ENCODE results near the gene HBEGF. TPM values are rescaled to one million over a fixed set of nuclear protein-coding genes. Genes with fewer than 3 reads are reported as not detected.
A peak's percentile ranks its signal among the peaks of the same experiment; 100 is the strongest.

Gene HBEGF
- polyA plus RNA-seq, 2 of the 4 experiments (the other 2 are of a cell fraction), result 3.4 to 5.0 TPM

DNA sequence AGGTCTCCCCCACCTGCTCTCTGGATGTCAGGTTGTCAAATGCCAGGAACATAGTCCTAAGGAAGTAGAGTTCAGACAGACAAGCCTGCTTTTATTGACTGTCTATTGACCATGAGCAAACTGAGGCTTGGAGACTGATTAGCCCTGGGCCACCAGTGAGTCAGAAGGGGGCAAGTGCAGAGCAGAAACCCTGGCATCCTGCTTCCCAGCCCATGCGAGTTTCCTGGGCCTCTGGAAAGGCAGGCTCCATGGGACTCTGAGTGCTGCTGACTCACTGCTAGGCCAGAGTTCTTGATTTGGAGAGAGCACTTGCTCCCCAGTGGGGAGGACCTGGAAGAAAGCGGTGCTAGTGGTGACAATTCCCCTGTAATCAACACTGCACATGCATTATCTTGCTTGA lies 2.8 kb upstream of the HBEGF start:
- no peak for ATAC-seq
- Histone ChIP-seq H3K9me3 (no peaks in the 10 kb centered on the region), H3K4me1 (peaks cover 21% of the 10 kb centered on the region), H3K4me3 (no peak overlapping the region), H3K4me2 (no peak overlapping the region), H3K27ac (no peak overlapping the region)
- no peak for TF ChIP-seq CEBPB (IDR thresholded peaks at IDR 0.05)
- no peak for TF ChIP-seq HOXB13 (CRISPR knock-in tag; IDR thresholded peaks at IDR 0.05; ENCODE audit: low read depth)
- TF ChIP-seq EP300 (IDR thresholded peaks at IDR 0.05), result no peak
- no peak for TF ChIP-seq EHF (CRISPR knock-in tag; IDR thresholded peaks at IDR 0.05)
- ChIA-PET POLR2A (no interaction called here), CTCF (interaction anchor here (1.5 to 36.9 kb wide), 6 partner anchors 12 to 355 kb away, joined by 4 to 1613 read pairs (median 12); partner anchors contain the start of gene SLC4A9)
- no peak for DNase-seq (ENCODE audit: low read depth in 1 of 2, low spot score in 1 of 2)
- FAIRE-seq, result no peak
- 52% methylated on average over 2 of the region's 2 CpGs for WGBS (ENCODE audit: missing lambda C conversion rate)

DNA sequence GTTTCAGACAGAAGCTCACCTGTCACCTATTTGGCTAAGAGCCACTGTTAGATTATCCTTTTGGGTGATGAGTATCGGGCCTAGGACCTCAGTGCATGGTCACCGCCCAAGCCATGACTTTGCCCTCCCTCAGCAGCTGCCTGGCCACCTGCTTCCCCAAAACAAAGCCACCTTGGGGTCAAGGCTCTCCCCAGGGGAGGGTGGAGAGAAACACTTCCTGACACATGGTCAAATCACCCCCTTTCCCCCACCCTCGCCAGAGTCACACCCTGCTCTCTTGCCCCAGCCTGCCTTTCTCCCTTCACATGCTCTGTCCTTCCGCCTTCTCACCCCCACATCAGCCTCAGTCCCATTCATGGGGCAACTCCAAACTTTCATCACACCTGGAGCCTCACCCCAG lies 1.7 kb upstream of the HBEGF start:
- CTCF ChIA-PET, result interaction anchor here (0.6 to 36.9 kb wide), 9 partner anchors 8 to 356 kb away, joined by 3 to 1613 read pairs (median 4); partner anchors contain the start of gene SLC4A9
- no peak for TF ChIP-seq RFX5 (IDR thresholded peaks at IDR 0.05)
- TF ChIP-seq RAD21 (conservative IDR thresholded peaks at IDR 0.05 in 1 of 2, IDR thresholded peaks at IDR 0.05 in 1 of 2), result no peak
- TF ChIP-seq HEYL (CRISPR knock-in tag; IDR thresholded peaks at IDR 0.05), result no peak
- TF ChIP-seq KDM1A (IDR thresholded peaks at IDR 0.05; ENCODE audit: low read depth), result no peak
- TF ChIP-seq TFCP2L1 (CRISPR knock-in tag; IDR thresholded peaks at IDR 0.05), result no peak
- TF ChIP-seq, protein P1, sequence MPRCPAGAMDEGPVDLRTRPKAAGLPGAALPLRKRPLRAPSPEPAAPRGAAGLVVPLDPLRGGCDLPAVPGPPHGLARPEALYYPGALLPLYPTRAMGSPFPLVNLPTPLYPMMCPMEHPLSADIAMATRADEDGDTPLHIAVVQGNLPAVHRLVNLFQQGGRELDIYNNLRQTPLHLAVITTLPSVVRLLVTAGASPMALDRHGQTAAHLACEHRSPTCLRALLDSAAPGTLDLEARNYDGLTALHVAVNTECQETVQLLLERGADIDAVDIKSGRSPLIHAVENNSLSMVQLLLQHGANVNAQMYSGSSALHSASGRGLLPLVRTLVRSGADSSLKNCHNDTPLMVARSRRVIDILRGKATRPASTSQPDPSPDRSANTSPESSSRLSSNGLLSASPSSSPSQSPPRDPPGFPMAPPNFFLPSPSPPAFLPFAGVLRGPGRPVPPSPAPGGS (IDR thresholded peaks at IDR 0.05), result no peak
- TF ChIP-seq POLR2A (IDR thresholded peaks at IDR 0.05; ENCODE audit: low read length), result no peak
- H3K9me3 ChIP-seq, result no peaks in the 10 kb centered on the region
- no peak overlapping the region for H3K4me3 ChIP-seq
- POLR2A ChIA-PET, result no interaction called here
- 75% methylated on average over 4 of the region's 4 CpGs for WGBS (ENCODE audit: missing lambda C conversion rate)
- H3K4me2 ChIP-seq, result no peak overlapping the region
- FAIRE-seq, result no peak
- no peak overlapping the region for H3K27ac ChIP-seq
- DNase-seq (ENCODE audit: low read depth in 1 of 2, low spot score in 1 of 2), result no peak
- ATAC-seq, result no peak
- H3K4me1 ChIP-seq, result peaks cover 22% of the 10 kb centered on the region

DNA sequence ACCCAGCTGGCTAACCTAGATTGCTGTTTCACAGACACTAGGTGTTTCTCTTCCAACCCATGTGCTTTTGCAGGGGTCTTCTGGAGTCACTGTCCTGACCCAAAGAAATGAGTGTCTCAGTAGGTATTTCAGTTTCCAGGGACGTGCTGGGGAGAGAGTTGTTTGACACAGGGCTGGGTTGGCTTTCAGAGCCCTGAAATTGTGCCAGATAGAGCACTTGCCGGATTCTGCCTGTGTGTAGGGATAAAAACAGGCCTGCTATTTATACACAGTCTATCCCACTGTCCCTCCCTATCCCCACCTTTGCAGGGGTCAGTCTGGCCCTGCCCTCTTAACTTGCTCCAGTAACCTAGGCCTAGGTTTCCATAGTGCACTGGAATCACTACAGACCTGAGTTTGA lies 957 bp upstream of the HBEGF start:
- Histone ChIP-seq H3K4me2 (peak overlapping the region; percentile 87; the same call in 2 of the 3 replicates), H3K4me3 (no peak overlapping the region), H3K9me3 (no peaks in the 10 kb centered on the region), H3K4me1 (peaks cover 22% of the 10 kb centered on the region), H3K27ac (no peak overlapping the region)
- 86% methylated on average over 2 of the region's 2 CpGs for WGBS (ENCODE audit: missing lambda C conversion rate)
- TF ChIP-seq PHF8 (IDR thresholded peaks at IDR 0.05; ENCODE audit: borderline replicate concordance, low read depth), result no peak
- TF ChIP-seq ESRRA (IDR thresholded peaks at IDR 0.05; ENCODE audit: borderline replicate concordance, low read length), result no peak
- TF ChIP-seq RNF2 (IDR thresholded peaks at IDR 0.05; ENCODE audit: borderline replicate concordance, low read depth), result no peak
- FAIRE-seq, result no peak
- ChIA-PET POLR2A (interaction anchor here (1.2 to 2.5 kb wide), 11 partner anchors 10 to 371 kb away, joined by 3 to 21 read pairs (median 9); partner anchors contain the start of genes PFDN1 and ZMAT2), CTCF (interaction anchor here (0.9 to 36.9 kb wide), 16 partner anchors 8 to 373 kb away, joined by 3 to 1613 read pairs (median 17); partner anchors contain the start of gene SLC4A9)
- no peak for ATAC-seq
- DNase-seq (ENCODE audit: low read depth in 1 of 2, low spot score in 1 of 2), result no peak

DNA sequence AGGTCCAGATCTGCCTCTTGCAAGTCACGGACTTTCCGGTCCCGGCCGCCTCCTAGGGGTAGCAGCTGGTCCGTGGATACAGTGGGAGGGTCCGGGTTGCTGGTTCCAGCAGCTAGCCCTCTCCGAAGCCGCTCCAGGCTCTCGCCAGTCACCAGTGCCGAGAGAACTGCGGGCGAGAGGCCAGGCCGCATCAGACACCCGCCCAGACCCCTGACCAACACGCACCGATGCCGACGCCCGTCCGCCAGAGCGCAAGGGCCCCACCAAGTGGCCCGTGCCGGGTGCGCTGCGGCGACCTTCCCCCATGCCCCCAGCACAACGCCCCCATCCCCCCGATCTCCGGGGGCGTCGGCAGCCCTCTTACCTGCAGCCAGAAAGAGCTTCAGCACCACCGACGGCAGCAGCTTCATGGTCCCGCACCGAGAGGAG lies 470 bp downstream of the HBEGF start:
- Histone ChIP-seq H3K4me2 (peak overlapping the region; percentile 87), H3K9me3 (no peaks in the 10 kb centered on the region), H3K4me3 (peak overlapping the region; percentile 75), H3K4me1 (peaks cover 22% of the 10 kb centered on the region), H3K27ac (peak overlapping the region; percentile 74 to 88)
- CTCF ChIA-PET, result interaction anchor here (0.5 to 36.9 kb wide), 42 partner anchors 9 to 374 kb away, joined by 3 to 1613 read pairs (median 5); partner anchors contain the start of genes PFDN1 and SLC4A9
- TF ChIP-seq GATA3 (IDR thresholded peaks at IDR 0.05; ENCODE audit: borderline replicate concordance), result no peak
- TF ChIP-seq, protein P2, sequence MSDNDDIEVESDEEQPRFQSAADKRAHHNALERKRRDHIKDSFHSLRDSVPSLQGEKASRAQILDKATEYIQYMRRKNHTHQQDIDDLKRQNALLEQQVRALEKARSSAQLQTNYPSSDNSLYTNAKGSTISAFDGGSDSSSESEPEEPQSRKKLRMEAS (IDR thresholded peaks at IDR 0.05), result peak; percentile 13; the same call in 1 of the 2 replicates
- TF ChIP-seq MAZ (IDR thresholded peaks at IDR 0.05; ENCODE audit: borderline replicate concordance, low read depth, low read length), result no peak
- peak; percentile 50 to 84 for TF ChIP-seq RAD21 (conservative IDR thresholded peaks at IDR 0.05 in 1 of 2, IDR thresholded peaks at IDR 0.05 in 1 of 2)
- TF ChIP-seq, protein P3, sequence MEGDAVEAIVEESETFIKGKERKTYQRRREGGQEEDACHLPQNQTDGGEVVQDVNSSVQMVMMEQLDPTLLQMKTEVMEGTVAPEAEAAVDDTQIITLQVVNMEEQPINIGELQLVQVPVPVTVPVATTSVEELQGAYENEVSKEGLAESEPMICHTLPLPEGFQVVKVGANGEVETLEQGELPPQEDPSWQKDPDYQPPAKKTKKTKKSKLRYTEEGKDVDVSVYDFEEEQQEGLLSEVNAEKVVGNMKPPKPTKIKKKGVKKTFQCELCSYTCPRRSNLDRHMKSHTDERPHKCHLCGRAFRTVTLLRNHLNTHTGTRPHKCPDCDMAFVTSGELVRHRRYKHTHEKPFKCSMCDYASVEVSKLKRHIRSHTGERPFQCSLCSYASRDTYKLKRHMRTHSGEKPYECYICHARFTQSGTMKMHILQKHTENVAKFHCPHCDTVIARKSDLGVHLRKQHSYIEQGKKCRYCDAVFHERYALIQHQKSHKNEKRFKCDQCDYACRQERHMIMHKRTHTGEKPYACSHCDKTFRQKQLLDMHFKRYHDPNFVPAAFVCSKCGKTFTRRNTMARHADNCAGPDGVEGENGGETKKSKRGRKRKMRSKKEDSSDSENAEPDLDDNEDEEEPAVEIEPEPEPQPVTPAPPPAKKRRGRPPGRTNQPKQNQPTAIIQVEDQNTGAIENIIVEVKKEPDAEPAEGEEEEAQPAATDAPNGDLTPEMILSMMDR (IDR thresholded peaks at IDR 0.05), result peak; percentile 64
- no peak for TF ChIP-seq POLR2A (IDR thresholded peaks at IDR 0.05; ENCODE audit: low read length)
- TF ChIP-seq SMC3 (IDR thresholded peaks at IDR 0.05), result peak; percentile 77
- TF ChIP-seq MAFK (IDR thresholded peaks at IDR 0.05; ENCODE audit: partially characterized antibody), result no peak
- FAIRE-seq (no peak), ATAC-seq (peak; percentile 81 to 83), DNase-seq (ENCODE audit: low read depth in 1 of 2, low spot score in 1 of 2) (peak; percentile 51 to 67)
- WGBS (ENCODE audit: missing lambda C conversion rate), result 1% methylated on average over 12 of the region's 35 CpGs
- POLR2A ChIA-PET, result interaction anchor here (0.9 to 2.5 kb wide), 20 partner anchors 9 to 380 kb away, joined by 3 to 46 read pairs (median 8); partner anchors contain the start of genes PFDN1 and ZMAT2

Measured in A549 (cell line).